AG08395 (cell line): Measurements from ENCODE around the gene RNU7-1.

Source experiments
- DNase-seq: peaks from one replicate; pipeline ENCODE4 v3.0.0; 2012; ENCODE audit warnings: mixed read lengths, low spot score

The RNU7-1 gene

GRCh38 chr12:6965026-6965661 lies 21.5 kb downstream of the RNU7-1 start:
- peak; percentile 89 for DNase-seq

- no peak for DNase-seq
These were observed 22.1 kb downstream of the RNU7-1 start for GRCh38 chr12:6965714-6966113.

GRCh38 chr12:6966351-6966750 lies 22.7 kb downstream of the RNU7-1 start:
- DNase-seq: no peak

- DNase-seq: no peak
These were observed 24.1 kb downstream of the RNU7-1 start for GRCh38 chr12:6967651-6968100.

GRCh38 chr12:6968426-6968825 lies 24.8 kb downstream of the RNU7-1 start:
- no peak for DNase-seq

GRCh38 chr12:6970096-6970527 lies 26.5 kb downstream of the RNU7-1 start:
- DNase-seq: no peak

- DNase-seq: no peak
These were observed 30.6 kb downstream of the RNU7-1 start for GRCh38 chr12:6974180-6974579.

GRCh38 chr12:6975297-6976032 lies 31.8 kb downstream of the RNU7-1 start:
- no peak for DNase-seq

- DNase-seq: no peak
These were observed 34.0 kb downstream of the RNU7-1 start for GRCh38 chr12:6977653-6978052.

- DNase-seq: no peak
These were observed 34.6 kb downstream of the RNU7-1 start for GRCh38 chr12:6978188-6978587.

GRCh38 chr12:6978611-6979011 lies 35.0 kb downstream of the RNU7-1 start:
- DNase-seq: no peak

GRCh38 chr12:6979021-6979420 lies 35.4 kb downstream of the RNU7-1 start:
- no peak for DNase-seq

- no peak for DNase-seq
These were observed 35.8 kb downstream of the RNU7-1 start for GRCh38 chr12:6979453-6979852.

- no peak for DNase-seq
These were observed 36.5 kb downstream of the RNU7-1 start for GRCh38 chr12:6980075-6980474.

- DNase-seq: no peak
These were observed 37.1 kb downstream of the RNU7-1 start for GRCh38 chr12:6980740-6981139.

GRCh38 chr12:6981152-6982052 lies 37.8 kb downstream of the RNU7-1 start:
- DNase-seq: no peak

- DNase-seq: no peak
These were observed 38.9 kb downstream of the RNU7-1 start for GRCh38 chr12:6982532-6982931.

GRCh38 chr12:6987956-6988553 lies 44.4 kb downstream of the RNU7-1 start:
- DNase-seq: no peak
